GM19193 (cell line): ENCODE measurements around the gene SNRPD2.

Experiments
- POLR2A ChIP-seq: IDR thresholded peaks from 4 replicates; pipeline ENCODE4 v1.6.1; 2011; ENCODE audit not compliant: insufficient read depth, insufficient read length; ENCODE audit errors: extremely low read depth

SNRPD2 gene

DNA sequence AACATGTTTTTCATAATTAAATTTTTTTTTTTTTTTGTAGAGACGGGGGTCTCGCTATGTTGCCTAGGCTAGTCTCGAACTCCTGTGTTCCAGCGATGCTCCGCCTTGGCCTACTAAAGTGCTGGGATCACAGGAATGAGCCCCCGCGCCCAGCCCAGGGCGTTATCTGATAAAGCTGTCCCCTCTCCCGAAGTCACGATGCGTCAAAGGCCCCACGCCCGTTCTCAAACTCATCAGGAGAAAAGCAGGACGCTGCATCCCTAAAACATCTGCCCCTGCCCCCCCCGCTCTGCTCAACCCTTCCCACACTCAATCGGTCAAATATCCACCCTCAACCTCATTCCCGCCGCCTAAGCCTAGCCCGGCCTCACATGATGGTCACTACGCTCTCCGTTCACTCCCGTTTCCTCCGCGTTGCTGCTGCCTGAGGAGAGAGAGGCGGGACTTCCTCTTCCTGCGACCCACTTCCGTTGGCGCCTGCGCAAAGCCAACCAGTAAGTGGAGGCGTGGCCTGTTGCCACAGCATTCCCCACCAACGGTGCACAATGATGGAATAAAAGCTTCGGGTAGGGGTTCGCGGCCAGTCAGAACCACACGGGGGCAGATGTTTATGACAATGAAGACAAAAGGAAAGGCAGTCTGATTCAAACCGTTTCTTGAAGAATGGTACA is at the start of gene SNRPD2:
SNRPD2 (minus strand) TSS at position 438 of the 671 bp plus-strand sequence; CDS start at position 373, 65 bp downstream.
- TF ChIP-seq POLR2A: peak; percentile 97

DNA sequence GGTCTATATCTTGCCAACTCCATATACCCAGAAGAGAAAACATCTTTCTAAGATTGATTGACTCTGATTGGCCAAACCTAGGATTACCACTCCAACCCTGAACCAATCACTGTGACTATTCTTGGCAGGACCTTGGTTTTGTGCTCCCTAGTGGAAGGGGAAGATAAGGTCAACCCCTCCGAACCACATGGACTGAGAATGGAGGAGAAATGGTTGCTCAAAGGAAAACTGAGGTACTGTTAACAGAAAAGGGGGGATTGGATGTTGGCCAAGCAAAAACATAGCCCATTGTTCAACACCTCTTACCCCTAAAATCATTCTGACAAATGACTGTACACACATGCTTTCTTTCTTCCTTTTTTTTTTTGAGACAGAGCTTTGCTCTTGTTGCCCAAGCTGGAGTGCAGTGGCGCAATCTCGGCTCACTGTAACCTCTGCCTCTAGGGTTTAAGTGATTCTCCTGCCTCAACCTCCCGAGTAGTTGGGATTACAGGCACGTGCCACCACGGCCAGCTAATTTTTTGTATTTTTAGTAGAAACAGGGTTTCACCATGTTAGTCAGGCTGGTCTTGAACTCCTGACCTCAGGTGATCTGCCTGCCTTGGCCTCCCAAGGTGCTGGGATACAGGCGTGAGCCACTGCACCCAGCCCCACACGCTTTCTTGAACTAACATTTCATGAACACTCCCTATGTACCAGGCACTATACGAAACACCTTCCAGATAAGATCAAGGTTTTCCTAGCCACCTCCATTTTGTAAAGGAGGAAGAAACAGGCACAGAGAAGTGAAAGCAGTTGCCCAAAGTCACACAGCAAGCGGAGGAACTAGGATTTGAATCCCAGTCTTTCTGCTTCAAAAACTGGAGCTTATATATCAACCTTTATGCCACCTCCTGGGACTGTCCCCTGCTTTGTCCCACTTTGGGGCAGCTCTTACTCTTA is 48.0 kb upstream of the SNRPD2 start:
- no peak for TF ChIP-seq POLR2A

- TF ChIP-seq POLR2A: no peak
Observed at GRCh38 chr19:45733160-45733810, 41.5 kb upstream of the SNRPD2 start, which contains the start of gene MEIOSIN. MEIOSIN (plus strand) TSS chr19:45733439; CDS start chr19:45735377, 1,938 bp downstream.

- TF ChIP-seq POLR2A: peak; percentile 83
Observed at GRCh38 chr19:45730368-45731288, 38.9 kb upstream of the SNRPD2 start, which contains the start of gene FBXO46. FBXO46 (minus strand) TSS chr19:45730896; CDS start chr19:45713495, 17,401 bp downstream.

- no peak for TF ChIP-seq POLR2A
Observed at GRCh38 chr19:45729800-45730290, 38.1 kb upstream of the SNRPD2 start.

GRCh38 chr19:45717983-45718650 is 26.4 kb upstream of the SNRPD2 start:
- no peak for TF ChIP-seq POLR2A

DNA sequence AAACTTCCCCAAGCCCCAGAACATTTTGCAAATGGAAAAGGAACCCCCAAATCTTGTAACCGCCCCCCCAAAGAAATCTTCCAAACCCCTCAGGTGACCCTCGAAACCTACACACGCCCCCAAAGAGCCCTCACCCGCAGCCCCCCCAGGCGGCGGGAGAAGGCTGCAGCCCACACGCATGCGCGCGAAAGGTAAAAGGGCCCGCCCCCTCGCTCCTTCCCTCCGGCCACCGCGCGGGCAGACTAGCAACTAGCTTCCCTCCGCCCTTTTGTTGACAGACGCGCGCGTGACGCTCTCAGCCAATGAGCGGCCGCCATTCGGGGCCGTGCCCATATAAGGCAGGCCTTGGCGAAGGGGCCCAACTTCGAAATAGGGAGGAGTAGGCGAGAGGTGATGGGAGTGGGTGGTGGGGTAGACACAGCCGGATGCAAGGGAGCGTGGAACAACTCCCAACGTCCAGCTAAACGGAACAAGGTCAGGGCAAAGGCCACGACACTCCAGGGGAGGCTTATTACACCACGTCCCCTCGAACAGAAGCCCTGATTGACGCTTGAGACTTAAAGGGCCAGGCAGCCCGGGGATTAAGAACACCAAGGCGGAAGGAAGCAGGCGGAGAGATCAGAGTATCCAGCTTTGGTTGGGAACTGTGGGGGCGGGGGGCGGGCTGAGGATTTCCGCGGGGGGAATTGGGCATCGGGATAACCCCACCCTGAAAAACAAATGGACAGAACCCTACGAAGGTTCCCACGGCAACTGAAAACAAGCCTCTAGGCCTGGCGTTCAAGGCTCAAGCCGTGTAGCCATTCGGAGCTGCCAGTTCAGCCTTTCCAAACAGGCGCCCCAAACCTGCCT is 25.6 kb upstream of the SNRPD2 start:
- no peak for TF ChIP-seq POLR2A

DNA sequence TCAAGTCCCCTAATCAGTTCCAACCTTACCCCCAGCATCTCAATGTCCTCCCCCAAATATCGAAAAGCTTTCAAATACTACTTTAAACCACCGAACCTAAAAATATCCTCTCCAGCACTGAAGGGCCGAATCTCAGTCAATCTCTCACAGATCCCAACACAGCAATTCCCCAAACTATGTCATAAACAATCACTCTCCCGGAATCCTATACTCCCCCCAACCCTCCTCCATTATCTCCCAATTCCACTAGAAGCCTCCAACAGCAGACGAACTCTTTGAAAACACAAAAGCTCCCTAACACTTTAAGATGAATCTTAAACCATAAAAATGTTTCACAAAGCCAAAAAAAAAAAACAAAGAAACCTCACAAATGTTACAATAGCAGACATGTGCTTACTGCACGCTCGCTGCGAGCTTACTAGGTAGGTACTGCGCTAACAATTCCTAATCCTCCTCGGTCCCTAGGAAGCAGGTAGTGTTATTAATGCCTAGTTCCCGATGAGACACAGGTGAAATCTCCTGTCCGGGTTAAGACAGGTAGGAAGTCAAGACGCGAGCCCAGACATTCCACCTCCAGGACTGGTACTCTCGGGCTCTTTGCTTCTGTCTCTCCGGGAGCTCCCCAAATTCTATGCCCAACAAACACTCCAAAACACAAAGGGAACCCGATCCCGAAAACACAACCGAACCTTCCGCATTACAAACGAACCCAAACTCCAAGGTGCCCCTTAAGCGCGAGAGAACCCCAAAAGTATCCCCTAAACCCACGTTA is 24.8 kb upstream of the SNRPD2 start:
- no peak for TF ChIP-seq POLR2A

- no peak for TF ChIP-seq POLR2A
Observed at GRCh38 chr19:45715139-45715538, 23.4 kb upstream of the SNRPD2 start.

DNA sequence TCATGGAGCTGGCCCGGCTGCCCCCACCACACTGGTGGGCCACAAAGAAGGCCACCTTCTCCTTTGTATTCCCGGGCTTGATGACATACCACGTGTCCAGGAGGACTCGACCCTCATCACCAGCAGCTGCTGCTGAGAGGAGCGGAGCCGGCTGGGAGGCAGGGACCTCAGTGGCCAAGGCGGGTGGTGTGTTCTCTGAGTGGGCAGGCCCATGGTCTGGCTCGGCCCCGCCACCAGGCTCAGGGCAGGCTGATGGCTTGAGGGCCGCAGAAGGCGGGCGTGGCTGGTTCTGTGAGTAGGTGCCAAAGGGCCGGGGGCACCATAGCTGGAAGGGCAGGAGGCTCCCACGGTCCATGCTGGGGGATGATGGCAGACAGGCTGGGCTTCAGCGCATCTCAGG is 21.4 kb upstream of the SNRPD2 start:
- no peak for TF ChIP-seq POLR2A

DNA sequence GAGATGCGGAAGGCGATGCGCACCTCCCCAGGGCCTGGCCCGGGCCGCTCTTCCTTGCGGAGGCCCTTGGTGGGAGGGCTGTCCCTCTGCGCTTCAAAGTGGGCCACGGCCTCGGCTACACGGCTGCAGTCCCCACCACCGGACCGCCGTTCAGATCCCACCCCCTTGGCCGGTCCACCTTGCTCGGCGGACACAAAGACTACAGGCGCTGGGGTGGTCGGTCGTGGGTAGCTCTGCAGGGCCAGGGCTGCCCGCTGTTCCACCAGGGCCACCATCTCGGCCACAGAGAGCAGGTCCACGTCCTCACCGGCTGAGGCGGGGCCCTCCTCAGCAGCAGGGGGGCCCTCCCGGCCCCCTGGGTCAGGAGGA is 20.9 kb upstream of the SNRPD2 start:
- no peak for TF ChIP-seq POLR2A
